HG03520 (cell line): ENCODE data around the gene SLC7A5.
A peak's percentile ranks its signal among the peaks of the same experiment; 100 is the strongest.
"Not testable (repeated sequence)": the region's sequence is repeated elsewhere in the genome, so short reads cannot be mapped to it uniquely, and the experiment has no call there.

Experiments used
- ATAC-seq: cut with Tn5 transposase; IDR thresholded peaks from one replicate; pipeline ENCODE4 v1.9.1; 2021; ENCODE audit warnings: mild to moderate bottlenecking, moderate library complexity; ENCODE audit not compliant: unreplicated experiment

The SLC7A5 gene

DNA sequence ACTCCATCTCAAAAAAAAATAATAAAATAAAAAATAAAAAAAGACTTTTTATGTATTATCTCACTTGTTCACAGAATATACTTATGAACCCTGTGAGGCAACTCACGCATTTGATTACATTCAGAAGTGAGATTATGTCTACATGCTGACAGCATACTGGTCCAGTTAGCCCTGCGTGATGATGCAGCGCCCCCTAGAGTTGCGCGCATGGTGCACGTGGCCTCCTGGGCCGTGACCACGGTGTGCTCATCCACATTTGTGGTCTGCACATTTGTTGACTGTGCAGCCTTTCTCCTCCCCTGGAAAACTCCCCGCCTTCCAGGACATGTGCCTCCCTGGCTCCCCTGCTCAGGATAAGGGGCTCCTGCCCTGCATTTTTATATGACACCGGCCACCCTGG is 20.5 kb upstream of the SLC7A5 start:
- not testable (repeated sequence) for ATAC-seq

DNA sequence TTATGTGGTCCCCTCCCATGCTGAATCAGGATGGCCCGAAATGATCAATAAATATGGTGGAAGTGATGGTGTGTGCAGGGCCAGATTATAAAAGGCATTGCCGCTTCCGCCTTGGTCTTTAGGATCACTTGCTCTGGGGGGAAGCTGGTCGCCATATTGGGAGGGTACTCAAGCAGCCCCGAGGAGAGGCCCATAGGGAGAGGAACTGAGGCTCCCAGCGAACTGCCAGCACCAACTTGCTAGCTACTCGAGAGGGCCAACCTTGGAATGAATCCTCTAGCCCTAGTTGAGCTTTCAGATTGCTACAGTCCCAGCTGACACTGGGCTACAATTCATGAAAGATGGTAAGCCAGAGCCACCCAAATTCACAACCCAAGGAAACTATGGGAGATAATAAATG is 19.0 kb upstream of the SLC7A5 start:
- not testable (repeated sequence) for ATAC-seq

GRCh38 chr16:87887931-87888330 is 18.6 kb upstream of the SLC7A5 start:
- not testable (repeated sequence) for ATAC-seq

GRCh38 chr16:87885371-87885967 is 16.2 kb upstream of the SLC7A5 start:
- not testable (repeated sequence) for ATAC-seq

DNA sequence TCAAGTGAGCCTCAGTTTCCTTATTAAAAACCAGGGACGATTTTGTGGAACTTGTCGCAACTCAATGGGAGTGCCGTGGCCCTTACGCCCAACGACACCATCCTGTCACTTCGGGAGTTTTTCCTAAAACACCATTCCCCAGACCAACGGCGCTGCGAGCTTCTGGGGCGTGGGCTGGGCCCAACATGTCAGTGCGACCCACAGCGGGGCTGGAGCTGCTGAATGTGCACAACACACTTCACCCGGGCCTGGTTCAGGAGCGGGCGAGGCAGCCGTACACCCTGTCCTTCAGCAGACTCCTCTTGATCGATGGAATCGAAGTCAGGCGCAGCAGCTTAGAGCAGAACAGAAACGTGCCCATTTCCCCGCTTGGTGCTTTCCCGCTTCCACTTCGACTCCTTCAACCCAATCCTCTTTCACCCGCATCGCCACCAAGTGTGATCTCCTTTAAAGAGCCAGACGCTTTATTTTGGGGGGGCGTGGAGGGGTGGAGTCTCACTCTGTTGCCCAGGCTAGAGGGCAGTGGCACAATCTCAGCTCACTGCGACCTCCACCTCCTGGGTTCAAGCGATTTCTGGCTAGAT is 13.2 kb upstream of the SLC7A5 start:
- ATAC-seq, result no peak

- no peak for ATAC-seq
These were observed 12.3 kb upstream of the SLC7A5 start for GRCh38 chr16:87881324-87882200.

DNA sequence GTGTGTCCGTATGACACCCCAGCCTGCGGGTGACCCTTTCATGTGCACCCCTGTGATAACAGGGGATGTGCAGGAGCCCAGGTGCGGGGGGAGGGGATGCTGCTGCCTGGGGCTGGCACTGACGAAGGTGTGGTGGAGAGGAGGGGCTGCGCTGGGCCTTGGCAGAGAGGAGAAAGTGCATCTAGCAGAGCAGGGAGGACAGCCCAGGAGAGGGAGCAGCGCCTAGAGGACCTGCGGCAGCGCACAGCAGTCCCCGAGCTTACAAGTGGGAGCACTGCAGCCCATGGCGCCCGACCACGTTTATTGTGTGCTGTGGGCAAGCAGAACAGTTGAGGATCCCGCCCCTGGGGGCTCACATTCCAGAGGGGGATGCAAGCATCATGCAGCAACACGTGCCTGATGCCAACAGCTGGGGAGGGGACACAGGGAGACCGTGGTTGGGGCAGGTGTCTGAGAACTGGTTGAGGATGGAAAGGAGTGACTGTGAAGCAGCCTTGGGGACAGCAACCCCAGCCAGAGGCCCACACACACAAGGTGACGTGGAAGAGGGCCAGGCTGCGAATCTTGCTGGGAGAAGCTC is 10.9 kb upstream of the SLC7A5 start:
- ATAC-seq, result no peak

- not testable (repeated sequence) for ATAC-seq
These were observed 10.2 kb upstream of the SLC7A5 start for GRCh38 chr16:87879411-87880013.

- no peak for ATAC-seq
These were observed 9.4 kb upstream of the SLC7A5 start for GRCh38 chr16:87878704-87879103.

GRCh38 chr16:87877942-87878507 is 8.7 kb upstream of the SLC7A5 start:
- no peak for ATAC-seq

DNA sequence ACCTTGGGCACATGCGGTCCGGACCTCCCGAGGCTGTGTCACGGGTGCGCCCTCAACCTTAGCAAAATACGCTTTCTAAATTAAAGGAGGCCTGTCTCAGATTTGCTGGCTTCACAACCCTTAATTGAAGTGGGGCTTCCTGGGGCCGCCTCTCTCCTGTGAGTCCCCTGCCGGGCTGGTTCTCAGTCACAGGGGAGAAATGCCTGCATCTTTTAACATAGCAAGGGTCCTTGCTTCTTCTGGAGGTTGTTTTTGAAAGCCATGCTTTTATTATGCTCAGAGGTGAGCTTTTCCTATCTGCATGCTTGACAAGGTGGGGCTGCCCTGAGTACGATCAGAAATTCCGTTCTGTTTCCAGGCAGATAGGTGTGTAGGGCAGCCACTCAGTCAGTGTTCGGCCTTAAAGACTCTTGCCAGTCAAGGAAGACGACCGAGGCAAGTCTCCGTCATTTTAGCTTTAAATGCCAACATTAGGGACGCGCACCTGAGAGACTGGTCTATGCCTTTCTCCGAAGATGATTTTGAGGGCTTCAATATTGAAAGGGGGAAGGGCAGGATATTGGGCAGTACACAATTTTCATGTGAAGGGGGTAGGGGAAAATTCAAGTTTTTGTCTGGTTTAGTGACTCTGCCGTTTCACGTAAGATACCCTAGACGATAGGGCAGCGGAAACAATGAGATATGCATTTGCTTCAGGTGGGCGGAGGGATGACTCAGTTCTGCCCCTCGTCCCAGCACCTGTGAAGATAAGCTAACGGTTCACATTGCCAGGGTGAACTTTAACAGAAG is 5.5 kb upstream of the SLC7A5 start:
- ATAC-seq, result no peak

DNA sequence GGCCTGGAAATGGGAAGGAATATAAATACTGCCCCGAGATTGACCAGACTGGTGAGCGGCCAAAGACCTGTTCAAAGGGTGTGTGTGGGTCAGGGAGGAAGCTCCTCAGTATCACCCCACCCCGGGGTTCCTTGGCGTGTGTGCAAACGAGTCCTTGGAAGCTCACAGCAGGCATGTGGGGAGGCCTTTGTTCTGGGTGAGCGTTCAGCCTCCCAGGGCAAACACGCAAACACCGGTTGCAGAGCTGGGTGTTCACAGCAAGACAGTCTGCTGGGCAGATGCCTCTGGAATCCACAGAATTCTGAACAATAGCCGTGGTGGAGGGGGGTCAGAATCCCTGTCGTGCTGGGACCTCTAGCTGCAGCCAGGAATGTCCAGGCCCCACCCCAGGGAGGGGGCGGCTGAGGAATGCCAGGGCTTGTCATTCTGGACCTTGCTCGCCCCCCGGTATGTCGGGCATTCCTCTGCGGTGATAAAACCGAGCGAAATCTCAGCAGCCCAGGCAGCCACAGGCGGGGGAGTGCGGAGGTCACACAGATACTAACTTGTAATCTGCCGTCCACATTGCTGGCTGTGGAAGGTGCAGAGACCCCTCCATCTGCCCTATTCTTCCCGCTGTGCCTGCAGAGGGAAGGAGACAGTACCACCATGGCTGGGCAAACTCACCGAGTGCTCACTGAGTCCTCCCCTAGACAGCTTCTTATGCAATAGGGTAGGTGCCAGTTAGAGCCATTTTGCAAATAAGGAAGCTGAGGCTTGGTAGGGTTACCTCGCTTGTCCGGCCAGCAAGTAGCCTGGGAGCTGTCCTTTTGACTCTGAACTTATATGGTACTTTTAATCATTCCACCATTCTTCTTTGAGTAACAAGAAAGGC is 1.3 kb upstream of the SLC7A5 start:
- ATAC-seq, result not testable (repeated sequence)

DNA sequence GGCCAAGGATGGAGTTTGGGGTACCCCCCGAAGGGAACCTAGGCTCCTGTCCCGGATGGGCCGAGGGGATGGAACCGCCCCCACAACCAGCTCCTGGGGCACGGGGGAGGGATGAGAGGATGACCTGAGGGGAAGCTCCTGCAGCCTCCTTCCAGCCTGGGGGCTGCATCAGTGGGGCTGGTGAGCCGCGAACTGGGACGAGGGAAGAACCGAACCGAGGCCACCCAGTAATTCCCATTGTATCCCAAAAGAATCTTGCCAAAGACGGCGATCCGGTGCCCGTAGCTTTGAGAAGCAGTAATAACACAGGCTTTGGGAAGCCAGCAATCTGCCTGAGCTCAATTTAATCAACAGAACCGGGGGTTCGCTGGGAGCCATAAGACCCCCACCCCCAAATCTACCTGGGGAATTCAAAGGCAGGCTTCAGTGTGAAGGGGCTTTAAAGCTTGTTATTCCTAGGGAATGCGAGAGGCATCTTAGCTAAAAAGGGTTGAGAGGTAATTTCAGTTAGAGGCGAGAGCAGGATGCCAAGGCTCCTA is 641 bp upstream of the SLC7A5 start:
- ATAC-seq, result not testable (repeated sequence)

GRCh38 chr16:87868254-87869029 is 865 bp downstream of the SLC7A5 start:
- ATAC-seq, result peak; percentile 15

GRCh38 chr16:87865902-87866555 is 3.3 kb downstream of the SLC7A5 start:
- not testable (repeated sequence) for ATAC-seq

- no peak for ATAC-seq
These were observed 4.8 kb downstream of the SLC7A5 start for GRCh38 chr16:87864331-87864989.

- not testable (repeated sequence) for ATAC-seq
These were observed 6.0 kb downstream of the SLC7A5 start for GRCh38 chr16:87863327-87863635.
